HG03575 (cell line): ENCODE results near the gene PIP4K2B.

ENCODE experiments used
- ATAC-seq: cut with Tn5 transposase; IDR thresholded peaks from one replicate; pipeline ENCODE4 v1.9.1; 2021; ENCODE audit not compliant: unreplicated experiment, insufficient number of reproducible peaks, low FRiP score; ENCODE audit errors: extremely low read depth

PIP4K2B gene

GRCh38 chr17:38783227-38783626 is 16.1 kb downstream of the PIP4K2B start:
- ATAC-seq: no peak

GRCh38 chr17:38779965-38780752 is 19.2 kb downstream of the PIP4K2B start:
- ATAC-seq: no peak

- no peak for ATAC-seq
Measured at GRCh38 chr17:38777641-38778250, 21.6 kb downstream of the PIP4K2B start.

- no peak for ATAC-seq
Measured at GRCh38 chr17:38773258-38773657, 26.1 kb downstream of the PIP4K2B start.

- no peak for ATAC-seq
Measured at GRCh38 chr17:38768417-38768816, 30.9 kb downstream of the PIP4K2B start.

GRCh38 chr17:38766341-38766740 is 33.0 kb downstream of the PIP4K2B start:
- no peak for ATAC-seq

GRCh38 chr17:38762231-38762630 is 37.1 kb downstream of the PIP4K2B start:
- ATAC-seq: no peak

- no peak for ATAC-seq
Measured at GRCh38 chr17:38761612-38762011, 37.7 kb downstream of the PIP4K2B start.

- ATAC-seq: no peak
Measured at GRCh38 chr17:38753071-38753506, 46.3 kb downstream of the PIP4K2B start.

- ATAC-seq: peak; percentile 45
Measured at GRCh38 chr17:38752308-38753070, 46.9 kb downstream of the PIP4K2B start, which contains the start of gene PSMB3. PSMB3 (plus strand) TSS chr17:38752741; CDS start chr17:38752827, 86 bp downstream.

- no peak for ATAC-seq
Measured at GRCh38 chr17:38751808-38752307, 47.5 kb downstream of the PIP4K2B start.

GRCh38 chr17:38751144-38751807 is 48.1 kb downstream of the PIP4K2B start:
- no peak for ATAC-seq

- no peak for ATAC-seq
Measured at GRCh38 chr17:38750312-38751121, 48.8 kb downstream of the PIP4K2B start.

GRCh38 chr17:38750044-38750311 is 49.4 kb downstream of the PIP4K2B start:
- no peak for ATAC-seq

- no peak for ATAC-seq
Measured at GRCh38 chr17:38749223-38750043, 49.9 kb downstream of the PIP4K2B start.

GRCh38 chr17:38748892-38749222 is 50.5 kb downstream of the PIP4K2B start:
- no peak for ATAC-seq

- no peak for ATAC-seq
Measured at GRCh38 chr17:38748149-38748891, 51.0 kb downstream of the PIP4K2B start, which contains the start of gene PCGF2. PCGF2 (minus strand) TSS chr17:38748336; CDS start chr17:38740402, 7,934 bp downstream.
